Endometrium (tissue), 2 donors: Measurements from ENCODE around the gene FMNL3.

Experiments used
- FAIRE-seq: peaks from 2 replicates; lab custom pipeline; 2012; peaks lifted over from hg19 to GRCh38; lab: Jason Lieb, UNC
- donor health status: control.
- donor health status: control.

The FMNL3 gene

GRCh38 chr12:49673446-49674317 is 33.5 kb downstream of the FMNL3 start:
- FAIRE-seq: peak; percentile 83

DNA sequence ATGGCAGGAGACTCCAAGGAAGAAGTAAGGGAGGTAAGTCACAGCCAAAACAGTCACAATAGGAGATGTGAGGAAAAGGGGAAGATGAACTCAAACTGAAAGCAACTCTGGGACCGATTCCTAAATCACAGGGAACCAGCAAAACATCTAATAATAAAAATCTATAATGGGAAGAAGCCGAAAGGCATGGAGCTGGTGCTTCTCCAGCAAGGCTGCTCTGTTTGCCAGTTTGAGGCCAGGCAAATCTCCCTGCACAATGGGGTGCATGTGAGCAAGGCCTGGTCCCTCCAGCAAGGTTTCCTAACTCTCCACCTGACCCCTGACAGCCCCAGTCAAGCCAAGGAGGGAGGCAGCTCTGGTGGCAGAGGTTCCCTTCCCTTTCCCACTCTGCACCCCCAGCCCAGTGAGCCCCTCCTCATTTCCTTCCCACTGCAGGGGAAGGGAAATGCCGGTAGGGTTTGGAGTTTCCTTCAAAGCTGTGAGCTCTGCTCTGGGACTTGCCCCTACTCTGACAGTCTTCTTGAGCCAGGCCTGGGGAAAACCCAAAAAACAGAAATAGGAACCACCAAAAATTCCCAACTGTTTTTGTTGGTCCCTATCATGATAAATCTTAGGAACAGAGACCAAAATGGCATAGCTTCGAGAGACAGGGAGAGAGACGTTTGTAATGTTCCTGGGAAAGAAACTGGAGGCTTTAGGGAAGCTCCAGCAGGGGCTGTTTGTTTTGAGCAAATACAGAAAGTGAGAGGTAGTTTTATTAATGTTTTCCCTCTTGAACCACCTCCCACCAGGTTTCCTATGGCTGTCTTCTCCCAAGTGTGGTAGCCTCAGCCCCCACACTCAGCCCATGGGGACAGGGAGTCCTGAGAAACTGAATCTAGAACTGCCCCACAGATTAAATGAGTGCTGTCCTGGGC is 34.6 kb downstream of the FMNL3 start:
- FAIRE-seq: no peak

GRCh38 chr12:49671031-49671765 is 36.0 kb downstream of the FMNL3 start:
- FAIRE-seq: no peak

- FAIRE-seq: no peak
Observed at GRCh38 chr12:49669796-49670195, 37.4 kb downstream of the FMNL3 start.

DNA sequence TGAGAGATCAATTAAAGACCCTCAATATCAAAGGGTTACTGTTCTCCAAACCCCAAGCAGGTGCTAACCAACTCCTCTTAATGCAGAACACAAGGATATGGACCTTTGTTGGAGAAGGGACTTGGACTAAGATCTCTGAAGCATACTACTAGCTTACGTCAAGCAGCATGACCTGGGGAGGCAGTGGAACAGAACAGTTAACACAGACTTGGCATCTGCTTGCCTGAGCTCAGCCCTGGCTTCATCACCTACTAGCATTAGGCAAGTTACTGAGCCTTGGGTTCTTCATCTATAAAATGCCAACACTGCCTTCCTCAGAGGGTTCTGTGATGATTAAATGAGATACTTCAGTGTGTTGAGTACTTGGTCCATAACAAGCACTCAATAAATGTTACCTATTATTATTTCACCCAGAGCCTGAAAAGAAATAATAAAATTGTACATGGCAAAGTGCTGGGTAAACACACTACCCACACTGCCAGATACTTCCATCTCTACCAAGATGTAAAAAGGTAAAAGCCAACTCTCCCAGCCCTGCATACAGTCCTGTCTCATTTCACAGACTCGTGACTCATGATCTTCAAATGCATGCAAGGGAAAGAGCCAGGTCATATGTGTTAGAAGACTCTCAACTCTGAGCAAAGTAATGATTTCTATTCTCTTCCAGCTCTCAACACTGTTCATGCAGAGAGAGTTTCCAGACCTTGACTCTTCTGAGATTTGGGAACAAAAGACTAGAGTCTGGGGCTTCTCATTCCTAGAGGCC is 39.7 kb downstream of the FMNL3 start:
- FAIRE-seq: no peak

- no peak for FAIRE-seq
Observed at GRCh38 chr12:49666176-49666575, 41.0 kb downstream of the FMNL3 start.

DNA sequence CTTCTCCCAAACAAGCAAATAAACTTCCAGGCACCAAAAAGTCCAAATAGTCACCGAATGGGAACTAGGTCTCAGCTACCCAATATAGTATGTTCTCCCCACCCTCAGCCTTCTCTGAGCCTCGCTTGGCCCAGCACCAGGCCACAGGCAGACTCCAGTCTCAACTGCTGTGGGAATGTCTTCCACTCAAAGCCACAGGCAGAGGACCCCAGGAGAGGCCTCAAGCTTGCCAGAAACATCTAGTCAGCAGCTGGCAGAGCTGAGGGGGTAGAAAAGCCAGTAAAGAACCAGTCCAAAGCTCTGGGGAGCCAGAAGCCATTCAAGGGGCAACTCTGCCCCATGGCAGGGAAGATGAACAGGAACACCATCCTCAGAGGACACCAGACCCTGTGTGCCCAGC is 41.8 kb downstream of the FMNL3 start:
- FAIRE-seq: no peak

- no peak for FAIRE-seq
Observed at GRCh38 chr12:49664591-49665239, 42.5 kb downstream of the FMNL3 start.

GRCh38 chr12:49664167-49664566 is 43.0 kb downstream of the FMNL3 start:
- FAIRE-seq: no peak

DNA sequence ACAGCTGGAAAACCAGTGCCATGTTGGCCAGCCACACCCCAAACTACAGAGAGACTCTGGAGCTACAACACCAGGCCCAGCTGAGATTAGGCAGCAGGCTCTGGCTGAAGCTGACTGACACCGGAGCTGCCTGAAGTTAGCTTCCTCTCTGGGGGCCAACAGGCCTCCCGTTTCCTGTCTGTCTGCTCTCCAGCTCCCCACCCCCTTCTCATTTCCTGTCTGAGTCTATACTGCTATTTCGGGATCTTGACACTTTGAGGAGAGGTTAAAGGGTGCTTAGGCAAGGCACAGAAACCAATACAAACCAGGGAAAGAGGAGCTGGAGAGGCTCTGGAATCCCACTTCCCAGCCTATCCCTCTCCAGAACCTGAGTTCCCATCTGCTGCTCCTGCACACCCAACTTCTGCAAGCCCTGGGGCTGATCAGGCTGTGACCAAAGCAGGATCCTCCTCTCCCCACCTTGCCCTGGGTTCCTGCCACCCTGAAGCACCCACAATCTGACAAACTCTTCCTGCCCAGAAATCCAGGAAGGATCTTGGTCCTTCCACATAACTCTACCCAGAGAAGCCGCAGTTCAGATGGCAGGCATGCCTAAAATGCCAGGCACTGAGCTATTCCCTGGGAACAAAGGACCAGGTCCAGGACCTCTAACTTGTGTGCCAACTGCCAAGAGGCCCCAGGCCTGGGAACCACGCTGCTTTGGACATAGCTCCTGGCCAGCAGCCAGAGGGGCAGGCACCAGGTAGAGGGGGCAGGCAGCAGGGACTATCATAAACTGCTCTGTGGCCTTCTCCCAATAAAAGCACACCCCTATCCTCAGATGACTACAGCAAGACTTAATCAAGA is 44.0 kb downstream of the FMNL3 start:
- FAIRE-seq: no peak

DNA sequence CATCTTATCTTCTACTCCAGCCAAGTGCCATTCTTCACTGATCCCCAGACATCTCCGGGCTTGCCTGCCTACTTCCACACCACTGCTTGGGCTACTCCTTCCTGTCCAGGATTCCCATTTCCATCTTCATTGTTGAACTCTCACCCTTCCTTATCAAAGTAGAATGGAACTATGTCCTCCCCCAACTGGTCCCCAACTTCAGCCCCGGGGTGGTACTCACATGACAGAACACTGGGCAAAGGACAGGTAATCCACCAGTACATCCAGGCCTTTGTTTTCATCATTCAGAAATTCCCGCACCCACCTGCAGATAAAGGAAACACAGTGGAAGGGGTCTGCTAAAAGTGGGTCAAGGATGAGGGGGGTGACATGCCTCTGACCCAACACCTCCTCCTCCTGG is 45.5 kb downstream of the FMNL3 start:
- no peak for FAIRE-seq

- no peak for FAIRE-seq
Observed at GRCh38 chr12:49661191-49661590, 46.0 kb downstream of the FMNL3 start.

DNA sequence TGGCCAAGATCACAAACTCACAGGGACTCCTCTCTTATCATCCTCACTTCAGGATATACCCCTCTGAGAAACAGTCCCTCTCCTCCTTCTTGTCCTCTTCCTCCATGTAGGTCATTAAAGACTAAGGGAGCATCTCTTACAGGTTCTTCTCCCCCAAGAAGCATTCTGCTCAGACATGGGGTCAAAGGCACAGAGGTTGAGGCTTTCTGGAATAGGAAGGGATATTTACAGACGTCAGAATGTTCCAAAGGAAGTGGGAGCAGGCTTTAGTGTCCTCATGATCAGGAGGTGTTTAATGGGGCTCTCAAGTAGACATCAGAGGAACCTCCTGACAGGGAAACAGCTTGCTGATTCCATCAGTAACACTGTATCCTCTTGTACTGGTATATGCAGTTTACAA is 47.5 kb downstream of the FMNL3 start:
- no peak for FAIRE-seq

GRCh38 chr12:49658276-49658675 is 48.9 kb downstream of the FMNL3 start:
- FAIRE-seq: no peak

DNA sequence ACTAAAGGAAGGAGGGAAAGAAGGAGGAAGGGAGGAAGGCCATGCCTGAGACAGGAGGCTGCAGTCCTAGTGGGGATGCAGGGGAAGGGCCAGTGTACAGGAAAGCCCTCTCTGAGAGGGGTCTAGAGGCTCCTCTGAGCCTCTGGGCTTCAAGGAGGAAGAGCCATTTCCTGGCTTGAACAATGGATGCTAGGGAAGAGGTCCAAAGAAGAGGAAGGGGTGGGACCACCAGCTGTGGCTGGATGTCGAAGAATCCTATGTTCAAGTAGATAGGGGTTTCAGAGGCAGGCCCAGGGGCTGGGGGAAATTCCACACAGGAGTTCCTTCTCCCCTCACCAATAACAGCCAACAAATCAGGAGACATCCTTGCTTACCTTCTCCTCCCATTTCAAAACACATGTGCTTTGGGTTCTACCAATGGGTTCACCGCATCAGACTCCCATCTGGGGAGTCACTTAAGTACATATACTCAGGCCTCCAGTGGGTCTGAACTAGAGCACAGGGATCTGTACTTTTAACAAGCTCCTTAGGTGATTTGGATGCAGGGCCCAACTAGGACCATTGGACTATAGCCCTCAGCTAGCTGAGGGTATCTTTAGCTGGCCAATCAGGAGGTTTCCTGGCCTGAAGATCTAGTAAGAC is 51.5 kb downstream of the FMNL3 start:
- no peak for FAIRE-seq

DNA sequence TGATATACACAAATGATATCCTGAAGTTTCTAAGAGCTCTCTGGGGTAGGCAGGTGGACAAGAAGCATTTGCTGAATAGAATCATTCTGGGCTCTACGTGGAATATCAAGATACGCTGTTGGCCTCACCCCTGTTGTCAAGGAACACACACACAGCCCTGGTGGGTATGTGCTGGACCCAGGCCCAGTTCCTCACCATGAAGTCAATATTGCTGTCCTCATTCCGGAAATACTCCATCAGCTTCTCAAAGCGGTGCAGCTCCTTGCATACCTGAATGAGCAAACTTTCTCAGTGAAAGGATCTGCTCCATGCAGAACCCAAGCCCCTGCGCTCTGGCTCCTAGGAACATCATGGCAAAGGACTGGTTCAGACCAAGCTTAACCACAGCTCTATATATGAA is 52.5 kb downstream of the FMNL3 start:
- FAIRE-seq: no peak

DNA sequence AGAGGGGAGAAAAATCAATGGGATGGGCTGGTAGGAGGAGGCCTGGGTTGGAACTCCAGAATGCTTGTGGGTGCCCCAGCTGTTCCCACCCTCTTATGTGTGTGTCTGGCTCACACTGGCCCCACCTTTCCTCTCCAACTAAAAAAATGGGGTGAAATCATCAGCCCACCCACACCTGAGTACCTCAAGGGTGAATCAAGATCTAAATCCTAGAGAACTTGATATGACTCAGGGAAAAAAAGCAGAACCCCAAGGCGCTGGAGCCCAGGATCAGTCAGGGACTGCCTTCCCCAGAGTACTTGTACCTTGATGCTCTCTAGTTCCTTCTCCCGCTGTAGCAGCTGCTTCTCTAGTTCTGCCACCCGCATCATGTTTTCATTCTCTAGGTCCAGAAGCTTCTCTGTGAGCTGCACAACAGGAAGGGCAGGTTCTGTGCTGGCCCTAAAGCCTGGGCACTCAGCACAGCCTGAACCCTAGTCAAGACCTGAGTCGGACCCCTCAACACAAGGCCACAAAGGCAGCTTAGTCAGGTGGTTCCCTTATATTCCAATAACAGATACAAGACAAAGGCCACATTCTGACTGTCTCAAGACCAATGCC is 54.2 kb downstream of the FMNL3 start:
- no peak for FAIRE-seq

GRCh38 chr12:49651855-49652254 is 55.4 kb downstream of the FMNL3 start:
- FAIRE-seq: no peak

- FAIRE-seq: no peak
Observed at GRCh38 chr12:49649892-49650291, 57.3 kb downstream of the FMNL3 start.
